Stimulated activated effector memory CD8-positive, alpha-beta T cell treated with anti-CD3 and anti-CD28 coated beads, Interleukin-12 subunit alpha, Interleukin-12 subunit beta, amount 100 ng/mL, for 72 hours (primary cell): ENCODE data around the gene ARPP21.

Source experiments
- ATAC-seq: fragments of 150-1000 bp; cut with Tn5 transposase; 2 replicates; pipeline ENCODE4 v1.10.0; 2021
- DNase-seq, 2 donors: peaks; one replicate each; pipeline ENCODE4 v3.0.0; 2021 to 2022; ENCODE audit warnings: low spot score in 2 of 2
- H3K27ac Mint-ChIP-seq: one replicate; pipeline ENCODE4 v1.8.0; 2022; ENCODE audit warnings: mild to moderate bottlenecking, mixed read lengths
- H3K36me3 Mint-ChIP-seq: one replicate; pipeline ENCODE4 v1.8.0; 2022; ENCODE audit warnings: mild to moderate bottlenecking, mixed read lengths
- H3K4me1 Mint-ChIP-seq: one replicate; pipeline ENCODE4 v1.8.0; 2022; ENCODE audit warnings: mixed read lengths
- H3K4me3 Mint-ChIP-seq: one replicate; pipeline ENCODE4 v1.8.0; 2022; ENCODE audit warnings: mild to moderate bottlenecking, mixed read lengths
- H3K9me3 Mint-ChIP-seq: one replicate; pipeline ENCODE4 v1.8.0; 2022; ENCODE audit warnings: mixed read lengths

The ARPP21 gene

DNA sequence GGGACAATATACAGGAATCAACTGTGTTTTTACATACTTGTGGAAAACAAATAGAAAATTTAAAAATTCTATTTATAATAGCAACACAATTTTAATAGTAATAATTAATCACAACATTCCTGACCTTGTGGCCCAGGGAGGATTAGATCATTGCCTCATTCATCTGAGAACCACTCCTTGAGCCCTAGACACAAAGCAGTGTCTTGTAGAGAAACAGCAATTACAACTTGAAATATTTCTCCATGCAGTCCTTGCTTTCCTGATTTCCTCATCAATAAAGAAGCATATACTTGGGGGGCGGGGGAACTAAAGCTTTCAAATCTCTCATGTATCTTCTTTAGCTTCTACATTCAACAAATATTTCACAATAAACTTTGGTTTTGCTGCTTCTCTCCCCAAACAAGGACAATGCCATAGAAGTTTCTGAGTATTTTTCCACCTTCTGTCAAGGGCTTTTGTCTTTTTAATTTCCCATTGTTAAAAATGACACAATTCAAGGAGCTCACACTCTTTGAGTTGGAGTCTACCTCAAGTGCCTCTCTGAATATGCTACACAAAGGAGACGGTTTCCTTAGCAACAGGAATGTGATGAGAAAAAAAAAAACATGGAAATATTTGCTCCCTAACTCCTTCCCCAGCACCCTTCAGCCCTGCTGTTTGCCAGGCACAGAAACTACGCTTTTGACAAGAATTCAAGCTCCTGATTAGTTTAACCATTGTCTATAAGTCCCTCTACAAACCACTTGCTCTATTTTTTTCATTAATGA, 118.8 kb downstream of the ARPP21 start:
- no peak overlapping the region for H3K4me3 Mint-ChIP-seq
- H3K9me3 Mint-ChIP-seq, result peaks cover 10% of the 10 kb centered on the region
- H3K27ac Mint-ChIP-seq, result no peak overlapping the region
- no peaks in the 10 kb centered on the region for H3K36me3 Mint-ChIP-seq
- ATAC-seq, result no peak
- DNase-seq, result no peak
- no peaks in the 10 kb centered on the region for H3K4me1 Mint-ChIP-seq

DNA sequence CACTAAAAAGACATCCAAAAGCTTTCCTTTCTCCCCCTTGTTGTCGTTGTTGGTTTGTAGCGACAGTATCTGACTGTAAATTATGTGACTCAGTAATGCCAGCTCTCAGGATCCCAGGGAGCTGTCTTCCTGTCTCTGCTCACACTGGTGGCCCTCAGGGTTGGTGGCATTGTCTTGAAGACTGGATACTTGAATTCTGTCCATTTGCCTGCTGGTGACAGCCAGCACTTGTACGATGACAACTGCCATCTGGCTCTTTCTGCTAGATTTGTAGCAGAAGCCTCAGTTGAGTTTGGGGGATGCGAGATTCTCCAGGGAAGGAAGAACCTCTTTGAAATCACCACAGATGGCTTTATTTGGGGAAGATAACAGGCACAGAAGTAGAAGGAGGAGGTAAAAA, 120.8 kb downstream of the ARPP21 start:
- Mint-ChIP-seq H3K4me3 (no peak overlapping the region), H3K9me3 (peaks cover 7% of the 10 kb centered on the region), H3K27ac (no peak overlapping the region), H3K36me3 (no peaks in the 10 kb centered on the region), H3K4me1 (no peaks in the 10 kb centered on the region)
- ATAC-seq (no peak), DNase-seq (no peak)

DNA sequence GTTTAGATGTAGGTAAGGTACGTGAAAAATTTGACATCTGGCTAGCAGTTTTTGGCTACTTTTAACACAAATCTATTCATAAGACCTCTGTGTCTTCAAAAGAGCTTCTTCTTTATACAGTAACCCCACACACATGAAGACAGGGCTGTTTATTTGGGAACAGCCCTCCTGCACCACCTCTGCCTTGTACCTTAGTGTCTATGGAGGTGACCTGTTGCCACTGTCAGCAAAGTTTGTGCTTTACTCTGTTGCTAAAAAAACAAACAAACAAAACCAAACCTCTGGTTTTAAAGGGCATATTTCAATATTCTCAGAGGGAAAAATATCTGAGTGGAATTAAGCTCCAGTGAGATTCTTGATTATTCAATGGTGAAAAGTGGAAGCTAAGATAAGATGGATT, 122.0 kb downstream of the ARPP21 start:
- ATAC-seq (no peak), DNase-seq (no peak)
- H3K4me1 Mint-ChIP-seq, result no peaks in the 10 kb centered on the region
- no peak overlapping the region for H3K27ac Mint-ChIP-seq
- peaks cover 7% of the 10 kb centered on the region for H3K9me3 Mint-ChIP-seq
- H3K36me3 Mint-ChIP-seq, result no peaks in the 10 kb centered on the region
- no peak overlapping the region for H3K4me3 Mint-ChIP-seq

GRCh38 chr3:35772381-35773015, 133.2 kb downstream of the ARPP21 start:
- H3K9me3 Mint-ChIP-seq, result peaks cover 4% of the 10 kb centered on the region
- H3K36me3 Mint-ChIP-seq, result no peaks in the 10 kb centered on the region
- DNase-seq (no peak), ATAC-seq (no peak)
- no peak overlapping the region for H3K27ac Mint-ChIP-seq
- no peaks in the 10 kb centered on the region for H3K4me1 Mint-ChIP-seq
- H3K4me3 Mint-ChIP-seq, result no peak overlapping the region

DNA sequence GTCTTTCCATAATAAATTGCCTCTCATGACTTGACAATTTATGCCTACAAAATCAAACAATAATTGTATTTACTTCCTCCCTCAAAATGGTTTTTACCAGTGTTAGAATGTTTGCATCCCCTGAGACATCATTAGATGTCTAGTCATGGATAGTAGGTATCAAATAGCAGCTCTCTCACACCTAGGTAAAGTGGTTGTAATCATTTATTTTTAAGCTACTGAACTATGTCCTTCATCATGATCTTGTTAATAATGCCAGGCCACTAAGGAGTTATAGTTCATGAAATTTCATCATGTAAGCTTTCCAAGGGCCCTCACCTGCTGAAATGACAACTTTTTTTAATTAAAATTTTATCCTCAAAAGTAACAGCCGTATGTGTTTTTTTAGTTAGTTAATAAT, 134.1 kb downstream of the ARPP21 start:
- DNase-seq, result no peak
- Mint-ChIP-seq H3K4me1 (no peaks in the 10 kb centered on the region), H3K4me3 (no peak overlapping the region), H3K27ac (no peak overlapping the region), H3K36me3 (no peaks in the 10 kb centered on the region), H3K9me3 (peaks cover 5% of the 10 kb centered on the region)
- ATAC-seq, result no peak

DNA sequence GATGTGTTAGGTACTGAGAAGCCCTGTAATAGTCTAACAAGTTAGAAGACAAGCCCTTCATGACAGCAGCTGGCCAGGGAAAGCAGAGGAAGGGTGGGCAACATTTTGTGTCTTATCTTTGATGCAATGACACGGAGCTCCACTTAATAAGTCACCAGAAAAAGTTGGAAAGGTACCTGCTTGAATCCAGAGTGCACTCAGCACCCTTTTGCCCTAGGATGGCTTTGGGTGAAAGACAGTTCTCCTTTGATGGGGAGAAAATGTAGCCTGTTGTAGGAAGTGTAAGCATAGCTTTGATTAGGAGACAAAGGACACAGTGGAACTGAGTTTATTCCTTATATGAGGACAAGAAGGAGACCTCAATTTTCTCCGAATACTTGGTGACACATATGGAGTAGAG, 137.0 kb downstream of the ARPP21 start:
- DNase-seq, result no peak
- no peak overlapping the region for H3K27ac Mint-ChIP-seq
- H3K4me3 Mint-ChIP-seq, result no peak overlapping the region
- peaks cover 10% of the 10 kb centered on the region for H3K9me3 Mint-ChIP-seq
- no peaks in the 10 kb centered on the region for H3K4me1 Mint-ChIP-seq
- no peak for ATAC-seq
- no peaks in the 10 kb centered on the region for H3K36me3 Mint-ChIP-seq

DNA sequence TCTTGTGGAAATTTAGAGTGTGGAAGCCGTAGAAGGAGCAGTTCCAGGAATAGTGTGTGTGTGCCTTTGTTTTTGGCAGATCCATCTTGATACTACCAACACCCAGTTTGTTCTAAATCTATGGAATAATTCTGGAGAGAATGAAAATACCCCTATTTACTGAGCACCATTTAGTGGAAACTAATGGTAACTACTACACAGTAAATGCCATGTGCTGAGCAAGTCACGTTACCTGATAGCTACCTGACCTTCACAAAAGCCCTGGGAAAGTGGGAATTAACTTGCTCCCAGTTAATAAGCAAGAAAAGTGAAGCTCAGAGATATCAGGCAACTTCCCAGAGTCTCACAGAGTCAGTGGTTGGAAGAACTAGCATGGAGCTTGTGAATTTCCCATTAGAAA, 137.7 kb downstream of the ARPP21 start:
- ATAC-seq (no peak), DNase-seq (no peak)
- H3K27ac Mint-ChIP-seq, result no peak overlapping the region
- no peaks in the 10 kb centered on the region for H3K4me1 Mint-ChIP-seq
- peaks cover 10% of the 10 kb centered on the region for H3K9me3 Mint-ChIP-seq
- no peaks in the 10 kb centered on the region for H3K36me3 Mint-ChIP-seq
- H3K4me3 Mint-ChIP-seq, result no peak overlapping the region

GRCh38 chr3:35777563-35778554, 138.5 kb downstream of the ARPP21 start:
- Mint-ChIP-seq H3K36me3 (no peaks in the 10 kb centered on the region), H3K4me3 (no peak overlapping the region), H3K9me3 (peaks cover 11% of the 10 kb centered on the region), H3K27ac (no peak overlapping the region), H3K4me1 (no peaks in the 10 kb centered on the region)
- DNase-seq, result no peak
- no peak for ATAC-seq

GRCh38 chr3:35779611-35780010, 140.3 kb downstream of the ARPP21 start:
- ATAC-seq, result no peak
- Mint-ChIP-seq H3K4me3 (no peak overlapping the region), H3K36me3 (no peaks in the 10 kb centered on the region), H3K27ac (no peak overlapping the region), H3K4me1 (no peaks in the 10 kb centered on the region), H3K9me3 (peaks cover 16% of the 10 kb centered on the region)
- no peak for DNase-seq

DNA sequence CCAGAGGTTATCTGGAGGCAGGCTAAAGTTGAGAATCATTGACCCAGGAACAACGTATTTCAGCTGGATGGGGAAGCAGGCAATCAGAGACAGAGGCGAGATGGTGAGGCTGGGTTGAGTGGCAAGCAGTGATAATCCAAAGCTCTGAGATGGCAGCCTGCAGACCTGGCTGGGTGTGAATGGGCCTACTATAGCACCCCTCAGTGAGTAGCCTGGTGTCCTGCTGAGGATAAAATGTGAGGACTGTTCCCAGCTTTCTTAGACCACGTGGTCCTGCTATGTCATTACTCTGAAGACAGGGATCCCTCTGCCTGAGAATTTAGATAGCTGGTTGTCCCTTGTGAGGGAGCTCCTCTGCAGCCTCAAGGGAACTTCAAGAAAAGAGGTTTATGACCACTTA, 141.5 kb downstream of the ARPP21 start:
- no peak for DNase-seq
- Mint-ChIP-seq H3K4me1 (no peaks in the 10 kb centered on the region), H3K9me3 (peaks cover 22% of the 10 kb centered on the region), H3K4me3 (no peak overlapping the region), H3K36me3 (no peaks in the 10 kb centered on the region), H3K27ac (no peak overlapping the region)
- ATAC-seq, result peak; percentile 16

- DNase-seq (no peak), ATAC-seq (no peak)
- Mint-ChIP-seq H3K4me1 (no peaks in the 10 kb centered on the region), H3K27ac (no peak overlapping the region), H3K9me3 (peaks cover 23% of the 10 kb centered on the region), H3K4me3 (no peak overlapping the region), H3K36me3 (no peaks in the 10 kb centered on the region)
These were observed 142.2 kb downstream of the ARPP21 start for GRCh38 chr3:35781558-35781957.

GRCh38 chr3:35782355-35782754, 143.0 kb downstream of the ARPP21 start:
- DNase-seq, result no peak
- Mint-ChIP-seq H3K36me3 (no peaks in the 10 kb centered on the region), H3K9me3 (peaks cover 23% of the 10 kb centered on the region), H3K27ac (no peak overlapping the region), H3K4me1 (no peaks in the 10 kb centered on the region), H3K4me3 (no peak overlapping the region)
- no peak for ATAC-seq

DNA sequence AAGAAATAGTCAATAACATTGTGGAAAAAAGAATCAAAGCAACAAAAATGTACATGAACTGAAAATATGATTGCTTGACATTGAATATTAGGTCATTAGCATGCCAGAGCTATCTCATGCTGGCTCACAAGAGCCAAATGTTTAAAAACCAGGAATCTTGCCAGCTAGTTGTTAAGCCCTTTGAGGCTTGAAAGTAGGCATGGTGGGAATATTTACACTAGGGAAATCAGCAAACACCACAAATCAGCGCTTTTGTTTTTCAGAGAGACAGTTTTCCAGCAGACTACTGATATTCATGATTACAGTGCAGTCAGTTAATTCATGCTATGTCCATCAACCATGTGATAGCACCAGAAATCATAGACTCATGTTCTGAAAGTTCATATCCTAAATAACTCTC, 144.8 kb downstream of the ARPP21 start:
- no peak for DNase-seq
- Mint-ChIP-seq H3K4me1 (no peaks in the 10 kb centered on the region), H3K4me3 (no peak overlapping the region), H3K36me3 (no peaks in the 10 kb centered on the region), H3K27ac (no peak overlapping the region), H3K9me3 (peaks cover 20% of the 10 kb centered on the region)
- ATAC-seq, result no peak

DNA sequence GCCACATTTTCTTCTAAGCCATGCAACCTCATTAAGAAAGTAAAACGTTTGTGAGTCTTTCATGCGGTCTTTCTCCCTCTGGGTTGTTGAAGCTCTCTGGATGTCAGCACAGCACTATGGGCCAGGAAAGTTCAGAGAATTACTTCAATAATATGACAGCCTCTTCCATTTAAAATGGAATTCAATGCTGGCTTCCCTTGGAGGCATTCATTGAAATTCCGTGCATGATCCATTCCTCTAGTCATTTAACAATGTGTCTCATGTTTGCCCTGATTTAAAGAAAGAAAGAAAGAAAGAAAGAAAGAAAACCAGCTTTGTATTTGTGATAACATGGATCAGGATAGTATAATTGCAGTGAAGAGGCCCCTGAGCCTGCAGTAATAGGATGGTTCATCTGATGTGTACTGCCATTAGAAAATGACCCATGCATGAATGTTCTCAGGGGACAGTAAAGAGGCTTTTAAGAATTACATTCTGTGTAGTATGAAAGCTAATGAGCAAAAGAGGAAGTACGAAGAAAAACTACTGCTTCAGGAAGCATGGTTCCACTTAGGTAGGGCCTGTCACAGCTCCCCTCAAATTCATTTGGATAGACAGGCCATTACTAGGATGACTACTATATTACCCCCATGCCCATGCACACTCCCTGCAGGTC, 146.0 kb downstream of the ARPP21 start:
- Mint-ChIP-seq H3K4me1 (no peaks in the 10 kb centered on the region), H3K36me3 (no peaks in the 10 kb centered on the region), H3K4me3 (no peak overlapping the region), H3K9me3 (peaks cover 13% of the 10 kb centered on the region), H3K27ac (no peak overlapping the region)
- DNase-seq (no peak), ATAC-seq (no peak)

DNA sequence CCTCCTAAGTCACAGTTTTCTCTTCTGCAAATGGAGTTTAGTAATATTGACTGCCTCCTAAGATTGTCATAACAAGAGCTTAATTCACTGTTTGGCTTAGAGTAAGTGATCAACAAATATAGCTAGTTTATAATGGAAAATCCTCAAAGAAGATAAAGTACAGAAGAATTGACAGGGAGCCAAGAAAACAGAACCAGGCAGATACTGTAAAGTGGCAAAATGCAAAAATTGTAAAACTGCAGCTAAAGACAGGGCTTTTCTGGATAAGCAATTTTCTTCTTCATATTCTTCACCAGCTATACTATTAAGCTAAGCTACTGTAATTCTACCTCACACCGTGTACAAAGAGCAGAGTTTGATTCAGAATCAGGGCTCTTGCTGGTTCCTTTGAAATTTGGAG, 148.6 kb downstream of the ARPP21 start:
- Mint-ChIP-seq H3K4me3 (no peak overlapping the region), H3K4me1 (no peaks in the 10 kb centered on the region), H3K27ac (no peak overlapping the region), H3K36me3 (no peaks in the 10 kb centered on the region), H3K9me3 (peaks cover 12% of the 10 kb centered on the region)
- no peak for DNase-seq
- no peak for ATAC-seq
